Nephron progenitor cell (in vitro differentiated cells): ENCODE results near the gene TAF1C.

Experiments
- DNase-seq: peaks from one replicate; pipeline ENCODE4 v3.0.0; 2021
- H3K27ac Mint-ChIP-seq: 2 replicates; pipeline ENCODE4 v1.8.0; 2021; ENCODE audit warnings: mild to moderate bottlenecking, moderate library complexity, mixed read lengths
- H3K27me3 Mint-ChIP-seq: 2 replicates; pipeline ENCODE4 v1.8.0; 2021; ENCODE audit warnings: mild to moderate bottlenecking, low read depth, mixed read lengths; ENCODE audit not compliant: poor library complexity
- H3K36me3 Mint-ChIP-seq: 2 replicates; pipeline ENCODE4 v1.8.0; 2021; ENCODE audit warnings: low read depth, mixed read lengths
- H3K4me1 Mint-ChIP-seq: 2 replicates; pipeline ENCODE4 v1.8.0; 2021; ENCODE audit warnings: mixed read lengths
- H3K4me3 Mint-ChIP-seq: 2 replicates; pipeline ENCODE4 v1.8.0; 2021; ENCODE audit warnings: mild to moderate bottlenecking, moderate library complexity, mixed read lengths
- H3K9me3 Mint-ChIP-seq: 2 replicates; pipeline ENCODE4 v1.8.0; 2021; ENCODE audit warnings: mild to moderate bottlenecking, moderate library complexity, mixed read lengths
- TF ChIP-seq, protein P1 (sequence below): fragments of 200-600 bp; sonication (generic); IDR thresholded peaks from 2 replicates; pipeline ENCODE4 v1.5.0; 2021; ENCODE audit warnings: antibody characterized with exemption

Gene TAF1C

DNA sequence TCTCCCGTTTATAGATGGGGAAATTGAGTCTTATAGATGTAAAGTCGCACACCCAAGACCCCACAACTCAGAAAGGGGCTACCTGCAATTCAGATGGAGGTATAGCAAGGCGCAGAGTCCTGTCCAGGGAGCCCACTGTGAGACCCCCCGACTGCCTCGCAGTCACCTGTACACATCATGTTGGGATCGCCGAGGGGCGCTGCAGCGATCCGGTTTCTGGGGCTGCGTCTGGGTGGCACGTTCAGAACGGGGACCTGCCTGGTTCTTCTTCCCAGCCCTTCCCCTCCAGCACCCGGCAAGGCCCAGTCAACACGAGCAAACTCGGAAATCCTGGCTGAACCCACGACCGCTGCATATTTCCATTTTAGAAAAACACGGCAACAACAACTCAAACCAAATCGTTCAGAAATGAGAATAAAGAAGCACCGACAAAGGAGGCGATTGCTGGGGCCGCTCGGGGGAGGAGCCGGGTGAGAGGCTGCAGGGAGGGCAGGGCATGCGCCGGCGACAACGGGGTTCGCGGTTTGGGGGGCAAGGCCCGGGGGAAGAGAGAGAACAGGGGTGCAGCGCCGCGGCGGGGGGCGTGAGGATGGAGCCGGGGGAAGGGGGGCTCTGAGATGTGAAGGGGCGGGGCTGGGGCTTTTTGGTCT lies 42.5 kb downstream of the TAF1C start:
- Mint-ChIP-seq H3K4me3 (peak overlapping the region; percentile 99), H3K27me3 (peaks cover 12% of the 10 kb centered on the region), H3K27ac (peak overlapping the region; percentile 85), H3K4me1 (peaks cover 40% of the 10 kb centered on the region), H3K9me3 (peaks cover 26% of the 10 kb centered on the region), H3K36me3 (peaks cover 25% of the 10 kb centered on the region)
- DNase-seq, result peak; percentile 55
- TF ChIP-seq, protein P1, sequence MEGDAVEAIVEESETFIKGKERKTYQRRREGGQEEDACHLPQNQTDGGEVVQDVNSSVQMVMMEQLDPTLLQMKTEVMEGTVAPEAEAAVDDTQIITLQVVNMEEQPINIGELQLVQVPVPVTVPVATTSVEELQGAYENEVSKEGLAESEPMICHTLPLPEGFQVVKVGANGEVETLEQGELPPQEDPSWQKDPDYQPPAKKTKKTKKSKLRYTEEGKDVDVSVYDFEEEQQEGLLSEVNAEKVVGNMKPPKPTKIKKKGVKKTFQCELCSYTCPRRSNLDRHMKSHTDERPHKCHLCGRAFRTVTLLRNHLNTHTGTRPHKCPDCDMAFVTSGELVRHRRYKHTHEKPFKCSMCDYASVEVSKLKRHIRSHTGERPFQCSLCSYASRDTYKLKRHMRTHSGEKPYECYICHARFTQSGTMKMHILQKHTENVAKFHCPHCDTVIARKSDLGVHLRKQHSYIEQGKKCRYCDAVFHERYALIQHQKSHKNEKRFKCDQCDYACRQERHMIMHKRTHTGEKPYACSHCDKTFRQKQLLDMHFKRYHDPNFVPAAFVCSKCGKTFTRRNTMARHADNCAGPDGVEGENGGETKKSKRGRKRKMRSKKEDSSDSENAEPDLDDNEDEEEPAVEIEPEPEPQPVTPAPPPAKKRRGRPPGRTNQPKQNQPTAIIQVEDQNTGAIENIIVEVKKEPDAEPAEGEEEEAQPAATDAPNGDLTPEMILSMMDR, result no peak

GRCh38 chr16:84143784-84144199 lies 43.1 kb downstream of the TAF1C start:
- Mint-ChIP-seq H3K36me3 (peaks cover 25% of the 10 kb centered on the region), H3K4me3 (peak overlapping the region; percentile 99), H3K27me3 (peaks cover 12% of the 10 kb centered on the region), H3K9me3 (peaks cover 26% of the 10 kb centered on the region), H3K4me1 (peaks cover 45% of the 10 kb centered on the region), H3K27ac (peak overlapping the region; percentile 85)
- DNase-seq, result peak; percentile 44
- TF ChIP-seq, protein P1, result no peak

- H3K9me3 Mint-ChIP-seq, result peaks cover 26% of the 10 kb centered on the region
- H3K4me1 Mint-ChIP-seq, result peaks cover 52% of the 10 kb centered on the region
- TF ChIP-seq, protein P1, result no peak
- peak overlapping the region; percentile 99 for H3K4me3 Mint-ChIP-seq
- DNase-seq, result no peak
- H3K27me3 Mint-ChIP-seq, result peaks cover 11% of the 10 kb centered on the region
- no peak overlapping the region for H3K27ac Mint-ChIP-seq
- H3K36me3 Mint-ChIP-seq, result peaks cover 25% of the 10 kb centered on the region
Observed at GRCh38 chr16:84143081-84143480, 43.8 kb downstream of the TAF1C start.

DNA sequence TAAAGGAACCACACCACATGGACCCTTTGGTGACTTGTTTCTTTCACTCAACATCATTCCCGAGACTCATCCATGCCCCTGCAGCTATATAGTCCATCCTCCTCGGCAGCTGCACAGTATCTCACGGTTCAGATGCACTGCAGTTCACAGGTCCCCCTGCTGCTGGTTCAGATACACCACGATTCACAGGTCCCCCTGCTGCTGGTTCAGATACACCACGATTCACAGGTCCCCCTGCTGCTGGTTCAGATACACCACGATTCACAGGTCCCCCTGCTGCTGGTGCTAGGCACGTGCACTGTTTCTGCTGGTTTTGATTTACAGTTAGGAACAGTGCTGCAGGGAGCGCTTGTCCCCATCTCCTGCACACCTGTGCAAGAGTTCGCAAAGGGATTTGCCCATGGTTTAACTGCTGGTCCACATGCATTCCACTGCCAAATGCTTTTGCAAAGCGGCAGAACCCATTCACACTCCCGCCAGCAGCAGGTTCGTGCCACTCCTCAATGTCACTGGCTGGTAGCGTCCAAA lies 45.6 kb downstream of the TAF1C start:
- Mint-ChIP-seq H3K27me3 (peaks cover 6% of the 10 kb centered on the region), H3K36me3 (peaks cover 29% of the 10 kb centered on the region), H3K4me1 (peaks cover 71% of the 10 kb centered on the region), H3K4me3 (no peak overlapping the region), H3K9me3 (peaks cover 26% of the 10 kb centered on the region), H3K27ac (no peak overlapping the region)
- TF ChIP-seq, protein P1, result no peak
- no peak for DNase-seq

DNA sequence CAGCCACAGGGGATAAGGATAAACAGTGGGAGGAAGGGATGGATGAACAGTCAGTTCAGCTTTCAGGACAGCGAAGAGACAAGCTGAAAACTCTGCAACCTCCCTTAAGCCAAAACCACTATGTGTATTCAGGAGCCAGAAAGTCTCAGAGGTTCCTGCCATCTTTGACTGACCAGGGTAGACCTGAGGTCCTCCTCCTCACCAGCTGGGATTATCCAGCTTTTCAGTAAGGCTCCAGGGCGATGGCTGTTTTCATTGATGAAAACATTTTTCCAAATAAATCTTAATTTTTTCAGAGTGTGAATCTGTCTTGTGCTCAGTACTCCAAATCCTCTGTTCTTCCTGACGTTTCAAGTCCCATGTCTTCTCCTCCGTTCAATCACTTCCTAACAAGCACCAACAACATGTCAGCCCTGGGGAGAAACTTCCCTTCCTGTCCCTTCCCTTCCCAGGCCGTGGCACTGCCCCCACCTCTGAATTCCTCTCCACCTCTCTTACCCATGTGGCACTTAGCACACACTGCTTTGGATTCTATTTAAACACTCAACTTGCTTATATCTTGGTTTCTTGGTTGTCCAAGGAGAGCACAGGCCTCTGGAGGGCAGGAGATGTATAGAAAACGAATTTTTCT lies 47.1 kb downstream of the TAF1C start:
- peaks cover 81% of the 10 kb centered on the region for H3K4me1 Mint-ChIP-seq
- H3K9me3 Mint-ChIP-seq, result peaks cover 29% of the 10 kb centered on the region
- no peak for DNase-seq
- H3K27me3 Mint-ChIP-seq, result no peaks in the 10 kb centered on the region
- TF ChIP-seq, protein P1, result no peak
- H3K4me3 Mint-ChIP-seq, result peak overlapping the region; percentile 81
- H3K36me3 Mint-ChIP-seq, result peaks cover 41% of the 10 kb centered on the region
- H3K27ac Mint-ChIP-seq, result peak overlapping the region; percentile 78
